Kidney (tissue), 14 donors: ENCODE measurements around the gene TDP1. TPM values are rescaled to one million over a fixed set of nuclear protein-coding genes. Genes with fewer than 3 reads are reported as not detected.

Source experiments
- DNase-seq, 5 donors: peaks; one replicate each; pipeline ENCODE4 v3.0.0-alpha.2; 2013 to 2020
- FAIRE-seq: peaks from 2 replicates; lab custom pipeline; 2012; peaks lifted over from hg19 to GRCh38; lab: Jason Lieb, UNC
- H3K27ac ChIP-seq, 2 donors: one replicate each; pipeline ENCODE4 v1.7.0; 2013; ENCODE audit warnings: low read depth in 2 of 2, low read length in 2 of 2, inconsistent platforms in 1 of 2
- H3K27me3 ChIP-seq: one replicate; pipeline ENCODE4 v1.7.1; 2013; ENCODE audit warnings: low read length, inconsistent platforms; ENCODE audit not compliant: control insufficient read depth, insufficient read depth
- H3K36me3 ChIP-seq, 3 donors: one replicate each; pipeline versions ENCODE4 v1.7.0 to v1.7.1; 2013; ENCODE audit warnings: low read length in 3 of 3, control low read depth in 1 of 3, inconsistent platforms in 1 of 3; ENCODE audit not compliant: insufficient read depth in 3 of 3, control insufficient read depth in 2 of 3
- H3K4me1 ChIP-seq, 3 donors: one replicate each; pipeline versions ENCODE4 v1.7.0 to v1.7.1; 2013; ENCODE audit warnings: low read length in 3 of 3, inconsistent platforms in 1 of 3, low read depth in 1 of 3; ENCODE audit not compliant: control insufficient read depth in 2 of 3, insufficient read depth in 2 of 3
- H3K4me3 ChIP-seq, 3 donors: one replicate each; pipeline versions ENCODE4 v1.7.0 to v1.8.1; 2013; ENCODE audit warnings: low read length in 3 of 3, control low read depth in 1 of 3, inconsistent platforms in 1 of 3
- H3K9ac ChIP-seq, 3 donors: one replicate each; pipeline versions ENCODE4 v1.7.0 to v1.7.1; 2013; ENCODE audit warnings: low read length in 3 of 3, control low read depth in 1 of 3, inconsistent platforms in 1 of 3
- H3K9me3 ChIP-seq, 3 donors: one replicate each; pipeline versions ENCODE4 v1.7.0 to v1.7.1; 2013; ENCODE audit warnings: low read length in 3 of 3, control low read depth in 1 of 3, inconsistent platforms in 1 of 3; ENCODE audit not compliant: control insufficient read depth in 2 of 3, insufficient read depth in 1 of 3
- intact Hi-C: fragments of 100-400 bp; cut with DNase I; formaldehyde crosslinking; loops from one replicate; pipeline ENCODE4 v1.11.1; 2022
- polyA plus RNA-seq: library from polyadenylated mRNA; stranded (reverse); fragments of 350-450 nt; fragmentation: Illumina TruSeq; extraction: RNeasy Lipid Tissue Mini Kit (QIAGEN cat#74804); gene quantifications from one replicate; pipeline ENCODE4 v1.2.3, GENCODE V29; 2014; ENCODE audit warnings: low read depth, low replicate concordance; ENCODE audit not compliant: insufficient read depth
- total RNA-seq: library from RNA; stranded (reverse); fragmentation: NEBNext Ultra II Directional; extraction: Animal tissue kit (Norgen Biotek cat#: 25700); gene quantifications from one replicate; pipeline ENCODE4 v1.2.1, GENCODE V29; 2021
- TF ChIP-seq, protein P1 (sequence below): IDR thresholded peaks from 3 replicates; pipeline ENCODE4 v1.5.1; 2012; ENCODE audit warnings: mild to moderate bottlenecking, moderate library complexity, borderline replicate concordance; ENCODE audit not compliant: insufficient read depth; ENCODE audit errors: extremely low read depth
- donor health status: control.
- donor health status: control.
- donor health status: control.
- donor health status: control.
- donor health status: control.
- donor health status: DM: yes; HTN: yes; CAD: no.
- donor health status: Normal renal cell carcinoma (clear cell type).

The TDP1 gene
- total and polyA plus RNA-seq, 2 donors from 2014 or later, result 4.8 to 15.7 TPM

DNA sequence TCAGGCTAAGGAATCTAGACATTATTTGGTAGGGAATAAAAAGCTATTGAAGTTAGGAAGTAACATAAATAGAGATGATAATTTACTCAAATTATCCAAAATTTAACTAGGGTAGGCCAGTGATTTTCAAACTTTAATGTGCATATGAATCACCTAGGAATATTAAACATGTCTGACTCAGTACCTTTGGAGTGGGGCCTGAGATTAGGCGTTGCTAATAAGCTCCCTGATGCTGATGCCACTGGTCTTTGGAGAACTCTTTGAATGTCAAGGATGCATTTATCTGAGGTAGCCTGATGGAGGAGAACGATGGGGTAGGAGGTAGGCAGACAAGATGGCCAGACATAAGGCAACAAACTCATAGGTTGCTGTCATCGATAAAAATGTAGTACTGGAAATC, 34.4 kb upstream of the TDP1 start:
- H3K9ac ChIP-seq, result no peak overlapping the region
- FAIRE-seq (no peak), DNase-seq (no peak)

DNA sequence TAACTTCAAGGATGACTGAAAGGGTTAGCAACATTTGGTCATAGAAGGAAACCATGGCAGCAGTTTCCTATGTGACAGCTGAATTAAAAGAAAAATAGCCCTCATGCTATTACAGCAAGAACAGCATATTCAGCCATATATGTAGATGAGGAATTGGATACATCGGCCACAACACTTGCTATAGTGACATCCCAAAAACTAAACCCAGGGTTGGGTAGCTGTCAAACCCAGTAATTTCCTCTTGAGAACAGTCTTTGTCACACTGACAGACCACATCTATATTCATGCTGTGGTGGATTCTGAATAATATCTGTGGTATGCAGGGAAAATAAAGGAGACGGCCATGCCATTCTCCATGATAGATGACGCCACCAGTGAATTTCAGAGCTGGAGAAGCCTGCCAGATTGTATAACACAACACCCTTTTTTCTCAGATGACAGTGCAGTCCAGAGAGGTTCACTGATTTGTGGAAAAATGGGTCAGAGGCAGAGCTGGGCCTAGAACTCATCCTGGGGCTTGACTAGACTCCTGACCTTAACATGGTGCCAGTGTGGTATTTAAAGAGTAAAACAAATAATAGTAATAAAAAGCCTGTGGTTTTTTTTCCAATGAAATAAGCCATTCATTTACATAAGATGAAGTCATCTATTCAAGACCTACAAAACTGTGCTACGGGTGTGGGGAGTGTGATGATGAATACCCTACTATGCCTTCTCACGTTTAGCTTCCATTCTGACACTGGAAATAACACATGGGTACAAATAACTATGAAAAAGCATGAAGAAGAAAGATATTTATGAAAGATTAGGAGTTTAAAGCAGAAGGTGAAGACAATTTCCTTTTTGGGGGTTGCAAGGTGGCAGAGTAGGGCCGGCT, 33.5 kb upstream of the TDP1 start:
- no peak overlapping the region for H3K9ac ChIP-seq
- TF ChIP-seq, protein P1, sequence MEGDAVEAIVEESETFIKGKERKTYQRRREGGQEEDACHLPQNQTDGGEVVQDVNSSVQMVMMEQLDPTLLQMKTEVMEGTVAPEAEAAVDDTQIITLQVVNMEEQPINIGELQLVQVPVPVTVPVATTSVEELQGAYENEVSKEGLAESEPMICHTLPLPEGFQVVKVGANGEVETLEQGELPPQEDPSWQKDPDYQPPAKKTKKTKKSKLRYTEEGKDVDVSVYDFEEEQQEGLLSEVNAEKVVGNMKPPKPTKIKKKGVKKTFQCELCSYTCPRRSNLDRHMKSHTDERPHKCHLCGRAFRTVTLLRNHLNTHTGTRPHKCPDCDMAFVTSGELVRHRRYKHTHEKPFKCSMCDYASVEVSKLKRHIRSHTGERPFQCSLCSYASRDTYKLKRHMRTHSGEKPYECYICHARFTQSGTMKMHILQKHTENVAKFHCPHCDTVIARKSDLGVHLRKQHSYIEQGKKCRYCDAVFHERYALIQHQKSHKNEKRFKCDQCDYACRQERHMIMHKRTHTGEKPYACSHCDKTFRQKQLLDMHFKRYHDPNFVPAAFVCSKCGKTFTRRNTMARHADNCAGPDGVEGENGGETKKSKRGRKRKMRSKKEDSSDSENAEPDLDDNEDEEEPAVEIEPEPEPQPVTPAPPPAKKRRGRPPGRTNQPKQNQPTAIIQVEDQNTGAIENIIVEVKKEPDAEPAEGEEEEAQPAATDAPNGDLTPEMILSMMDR, result no peak
- DNase-seq (no peak), FAIRE-seq (no peak)
- no peaks in the 10 kb centered on the region for H3K36me3 ChIP-seq
- no peaks in the 10 kb centered on the region for H3K27me3 ChIP-seq
- H3K4me1 ChIP-seq, result peaks cover 0 to 8% (median 0%) of the 10 kb centered on the region in 3 donors
- no peak overlapping the region for H3K27ac ChIP-seq
- intact Hi-C loops, result no loop called here
- no peaks in the 10 kb centered on the region for H3K9me3 ChIP-seq
- H3K4me3 ChIP-seq, result no peak overlapping the region

More for the DNA sequence above, 34.4 kb upstream of the TDP1 start:
- TF ChIP-seq, protein P1, result no peak
- H3K27ac ChIP-seq, result no peak overlapping the region
- H3K27me3 ChIP-seq, result no peaks in the 10 kb centered on the region
- H3K9me3 ChIP-seq, result no peaks in the 10 kb centered on the region
- peaks cover 0 to 8% (median 0%) of the 10 kb centered on the region in 3 donors for H3K4me1 ChIP-seq
- intact Hi-C loops, result no loop called here
- H3K4me3 ChIP-seq, result no peak overlapping the region
- H3K36me3 ChIP-seq, result no peaks in the 10 kb centered on the region

DNA sequence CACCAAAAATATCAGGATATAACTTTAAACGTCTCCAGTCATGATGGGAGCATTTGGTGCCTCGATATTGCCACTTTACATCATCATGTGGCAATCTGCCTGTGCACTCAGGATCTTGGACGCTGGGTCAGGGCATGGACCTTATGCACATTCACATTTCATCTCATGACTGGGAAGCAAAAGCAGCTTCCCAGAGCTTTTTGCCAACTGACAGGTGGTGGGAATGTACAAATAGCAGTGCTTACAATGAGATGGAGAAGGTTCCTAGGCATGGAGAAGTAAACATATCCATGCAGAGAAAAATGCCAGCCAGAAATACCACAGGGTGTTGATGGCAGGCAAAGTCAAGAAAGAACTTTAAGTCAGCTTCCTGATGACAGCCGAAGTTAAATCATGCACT, 31.5 kb upstream of the TDP1 start:
- H3K27ac ChIP-seq, result no peak overlapping the region
- FAIRE-seq, result no peak

More for the DNA sequence above, 31.5 kb upstream of the TDP1 start:
- no peaks in the 10 kb centered on the region for H3K9me3 ChIP-seq
- TF ChIP-seq, protein P1, result no peak
- H3K36me3 ChIP-seq, result no peaks in the 10 kb centered on the region
- intact Hi-C loops, result no loop called here
- no peaks in the 10 kb centered on the region for H3K27me3 ChIP-seq
- no peak for DNase-seq
- H3K9ac ChIP-seq, result no peak overlapping the region
- H3K4me1 ChIP-seq, result peaks cover 0 to 8% (median 0%) of the 10 kb centered on the region in 3 donors
- H3K4me3 ChIP-seq, result no peak overlapping the region
